ENCODE results near the gene NUB1.
A peak's percentile ranks its signal among the peaks of the same experiment; 100 is the strongest.

The NUB1 gene

DNA sequence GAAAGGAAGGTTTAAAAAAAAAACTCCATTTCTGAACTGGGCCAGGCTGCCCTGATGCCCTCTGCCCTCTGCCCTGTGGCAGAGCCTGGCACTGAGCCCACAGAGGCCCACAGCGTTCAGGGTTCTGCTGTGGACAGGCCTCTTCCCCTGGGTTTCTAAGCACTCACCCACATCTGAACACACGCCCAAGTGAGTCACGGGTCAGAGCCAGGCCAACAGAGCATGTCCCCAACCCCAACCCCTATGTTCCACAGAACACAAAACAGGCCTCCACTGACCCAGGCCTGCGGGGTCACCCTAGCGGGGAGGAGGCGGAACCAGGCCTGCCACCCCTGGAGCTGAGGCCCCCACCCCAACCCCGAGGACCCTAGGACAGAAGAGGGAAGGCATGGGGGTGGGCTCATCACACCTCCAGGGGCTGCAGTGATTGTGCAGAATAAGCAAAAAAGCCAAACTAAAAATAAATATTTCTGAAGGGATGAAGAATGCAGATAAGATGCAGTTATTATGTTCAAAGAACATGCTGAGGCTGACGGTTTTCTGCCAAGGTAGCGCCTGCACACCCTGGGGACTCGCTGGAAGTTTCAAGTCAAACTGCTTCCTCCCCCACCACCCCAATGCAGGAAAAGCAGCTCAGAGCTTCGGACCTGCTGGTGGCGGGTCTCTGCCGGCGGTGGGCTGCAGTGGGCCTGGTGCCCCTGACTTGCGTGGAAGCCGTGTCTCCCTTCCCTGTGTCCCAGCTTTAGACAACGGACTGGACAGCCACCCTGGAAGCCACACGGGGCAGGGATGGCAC lies 62.8 kb downstream of the NUB1 start:
- in situ Hi-C loops (cut with HindIII; ENCODE audit: low sequenced_read_pairs) = no loop called here
- no peak overlapping the region for H3K4me3 ChIP-seq (ENCODE audit: low read depth, low read length)
- TF ChIP-seq CTCF (IDR thresholded peaks at IDR 0.05; ENCODE audit: low read depth, low read length) = no peak
- DNase-seq (ENCODE audit: low read depth, low spot score) = peak; percentile 27

GRCh38 chr7:151405056-151405455 lies 63.4 kb downstream of the NUB1 start:
- in situ Hi-C loops (cut with HindIII; ENCODE audit: low sequenced_read_pairs) = no loop called here
- H3K4me3 ChIP-seq (ENCODE audit: low read depth, low read length) = no peak overlapping the region
- no peak for DNase-seq (ENCODE audit: low read depth, low spot score)
- no peak for TF ChIP-seq CTCF (IDR thresholded peaks at IDR 0.05; ENCODE audit: low read depth, low read length)

DNA sequence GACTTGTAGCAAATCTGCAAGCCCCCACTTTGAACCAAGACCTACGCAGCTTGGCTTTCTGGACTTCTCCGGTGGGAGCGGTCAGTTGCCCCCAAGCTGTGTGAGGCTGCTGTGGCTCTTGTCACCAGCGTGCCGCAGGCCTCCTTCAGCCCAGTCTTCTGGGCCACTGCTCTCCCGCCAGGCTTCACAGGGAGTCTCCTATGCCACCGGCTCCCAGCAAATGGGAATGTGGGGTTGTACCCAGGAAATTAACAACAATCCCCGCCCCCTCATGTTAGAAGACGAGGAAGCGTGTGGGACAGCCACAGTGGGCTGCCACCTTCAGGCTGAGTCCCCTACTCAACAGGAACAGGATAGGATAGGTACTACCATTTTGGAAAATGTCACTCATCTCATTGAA lies 64.0 kb downstream of the NUB1 start:
- in situ Hi-C loops (cut with HindIII; ENCODE audit: low sequenced_read_pairs) = no loop called here
- no peak for DNase-seq (ENCODE audit: low read depth, low spot score)
- no peak for TF ChIP-seq CTCF (IDR thresholded peaks at IDR 0.05; ENCODE audit: low read depth, low read length)
- H3K4me3 ChIP-seq (ENCODE audit: low read depth, low read length) = no peak overlapping the region

DNA sequence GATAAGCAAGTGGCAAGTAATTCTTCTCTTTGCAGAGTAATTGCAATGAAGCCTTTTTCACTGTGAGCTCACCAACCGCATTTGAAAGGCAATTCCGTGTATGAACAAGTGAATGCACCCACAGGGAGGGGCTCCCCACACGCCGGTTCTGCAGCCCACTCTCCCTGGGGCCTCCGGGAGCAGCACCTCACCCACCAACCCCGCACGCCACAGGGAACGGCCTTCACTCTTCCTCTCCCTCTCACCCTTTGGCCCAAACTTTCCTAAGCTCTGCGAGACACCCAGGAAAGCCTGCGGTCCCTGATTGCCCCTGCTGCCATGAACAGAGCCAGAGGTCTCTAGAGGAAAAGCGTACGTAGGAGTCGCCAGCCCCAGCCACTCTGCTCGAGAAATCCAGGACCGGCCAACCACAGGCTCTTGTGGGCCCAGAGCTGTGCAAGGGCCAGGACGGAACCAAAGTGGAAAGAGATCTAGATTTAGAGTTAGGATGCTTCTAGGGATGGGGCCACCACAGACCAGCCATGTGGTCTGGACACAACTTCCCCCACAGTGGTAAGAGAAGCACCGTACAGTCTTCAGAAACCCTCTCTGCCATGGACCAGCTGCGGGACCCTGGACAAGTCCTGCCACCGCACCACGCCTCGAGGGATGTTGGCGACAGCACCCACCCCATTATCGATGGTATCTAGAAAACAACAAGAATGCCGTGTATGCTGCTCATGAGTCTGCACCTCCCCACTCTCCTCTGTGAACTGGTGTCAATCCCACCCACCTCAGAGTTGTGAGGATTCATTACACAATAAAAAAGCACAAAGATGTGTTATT lies 64.7 kb downstream of the NUB1 start:
- in situ Hi-C loops (cut with HindIII; ENCODE audit: low sequenced_read_pairs) = no loop called here
- no peak for TF ChIP-seq CTCF (IDR thresholded peaks at IDR 0.05; ENCODE audit: low read depth, low read length)
- no peak for DNase-seq (ENCODE audit: low read depth, low spot score)

GRCh38 chr7:151406886-151407583 lies 65.4 kb downstream of the NUB1 start:
- no peak overlapping the region for H3K4me3 ChIP-seq (ENCODE audit: low read depth, low read length)
- no peak for TF ChIP-seq CTCF (IDR thresholded peaks at IDR 0.05; ENCODE audit: low read depth, low read length)
- no peak for DNase-seq (ENCODE audit: low read depth, low spot score)
- in situ Hi-C loops (cut with HindIII; ENCODE audit: low sequenced_read_pairs) = no loop called here

More for the DNA sequence above, 64.7 kb downstream of the NUB1 start:
- no peak overlapping the region for H3K4me3 ChIP-seq (ENCODE audit: low read depth, low read length)

DNA sequence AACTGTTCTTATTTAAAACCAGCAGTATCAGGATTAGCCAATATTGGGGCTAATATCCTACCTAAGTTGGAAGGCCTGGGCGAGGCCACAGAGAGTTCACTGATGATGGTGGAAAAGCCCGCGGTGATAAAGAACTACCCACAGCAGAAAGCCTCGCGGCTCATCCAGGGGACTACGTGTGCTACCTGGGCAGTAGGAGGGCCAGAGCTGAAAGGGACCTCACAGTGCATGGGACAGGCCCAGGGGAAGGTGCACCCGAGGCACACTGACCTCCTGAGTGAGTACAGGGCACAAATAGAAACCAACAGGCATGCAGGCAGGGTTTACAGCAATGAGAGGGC lies 66.9 kb downstream of the NUB1 start:
- in situ Hi-C loops (cut with HindIII; ENCODE audit: low sequenced_read_pairs) = no loop called here
- H3K4me3 ChIP-seq (ENCODE audit: low read depth, low read length) = no peak overlapping the region
- TF ChIP-seq CTCF (IDR thresholded peaks at IDR 0.05; ENCODE audit: low read depth, low read length) = no peak

More for the DNA sequence above, 66.9 kb downstream of the NUB1 start:
- no peak for DNase-seq (ENCODE audit: low read depth, low spot score)

Measured in astrocyte of the spinal cord (primary cell).